Stimulated activated CD8-positive, alpha-beta memory T cell treated with anti-CD3 and anti-CD28 coated beads, Interleukin-4, amount 100 ng/mL, for 48 hours (primary cell): ENCODE results near the gene MICAL2.
A peak's percentile ranks its signal among the peaks of the same experiment; 100 is the strongest.

ENCODE experiments used
- DNase-seq: peaks from one replicate; pipeline ENCODE4 v3.0.0-alpha.2; 2020

Gene MICAL2

DNA sequence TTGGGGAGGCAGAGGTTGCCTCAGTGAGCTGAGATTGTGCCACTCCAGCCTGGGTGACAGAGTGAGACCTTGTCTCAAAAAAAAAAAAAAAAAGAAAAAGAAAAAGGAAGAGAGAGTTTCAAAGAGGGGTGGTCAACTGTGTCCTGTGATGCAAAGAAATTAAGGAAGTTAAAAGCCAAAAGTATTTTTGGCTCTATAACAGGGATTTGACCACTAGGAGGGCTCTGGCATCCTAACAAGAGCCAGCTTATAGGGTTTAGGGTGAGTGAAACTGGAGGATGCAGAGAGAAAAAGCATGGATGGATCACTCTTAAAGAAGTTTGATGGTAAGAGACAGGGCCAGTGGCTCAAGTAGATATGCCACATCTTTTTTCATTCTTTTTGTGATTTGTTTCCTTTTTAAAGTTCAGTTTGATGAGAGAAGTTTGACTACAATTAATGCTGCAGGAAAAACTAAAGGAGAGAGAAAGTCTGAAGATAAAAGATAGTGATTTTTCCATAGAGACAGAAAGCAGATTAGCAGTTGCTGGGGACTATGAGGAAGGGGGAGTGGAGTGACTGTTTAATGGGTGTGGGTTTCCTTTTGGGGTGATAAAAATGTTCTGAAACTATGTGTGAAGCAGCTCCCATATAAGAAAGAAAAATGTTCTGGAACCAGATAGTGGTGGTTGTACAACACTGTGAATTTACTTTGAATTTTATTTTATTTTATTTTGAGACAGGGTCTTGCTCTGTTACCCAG, 11.1 kb upstream of the MICAL2 start:
- no peak for DNase-seq

GRCh38 chr11:12100429-12100828, 10.0 kb upstream of the MICAL2 start:
- DNase-seq, result no peak

- DNase-seq, result no peak
These were observed 9.5 kb upstream of the MICAL2 start for GRCh38 chr11:12100841-12101242.

DNA sequence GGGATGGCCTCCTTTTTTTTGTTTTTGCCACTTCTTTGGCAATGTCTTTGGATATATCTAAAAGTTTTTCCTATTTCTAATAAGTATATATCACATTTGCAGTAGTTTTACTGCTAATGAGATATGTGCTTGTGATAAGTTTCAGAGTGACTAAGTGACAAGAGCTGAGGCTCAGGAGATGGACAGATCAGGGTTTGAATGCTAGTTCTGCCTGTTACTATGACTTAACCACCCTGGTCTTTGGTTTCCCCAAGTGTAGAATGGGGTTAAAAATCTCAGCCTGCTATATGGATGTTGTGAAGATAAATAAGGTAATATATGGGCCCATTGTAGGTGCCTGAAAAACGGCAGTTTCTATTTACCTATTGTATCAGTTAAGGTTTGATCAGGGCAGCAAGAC, 9.1 kb upstream of the MICAL2 start:
- DNase-seq, result no peak

GRCh38 chr11:12102588-12103410, 7.6 kb upstream of the MICAL2 start:
- DNase-seq, result no peak

DNA sequence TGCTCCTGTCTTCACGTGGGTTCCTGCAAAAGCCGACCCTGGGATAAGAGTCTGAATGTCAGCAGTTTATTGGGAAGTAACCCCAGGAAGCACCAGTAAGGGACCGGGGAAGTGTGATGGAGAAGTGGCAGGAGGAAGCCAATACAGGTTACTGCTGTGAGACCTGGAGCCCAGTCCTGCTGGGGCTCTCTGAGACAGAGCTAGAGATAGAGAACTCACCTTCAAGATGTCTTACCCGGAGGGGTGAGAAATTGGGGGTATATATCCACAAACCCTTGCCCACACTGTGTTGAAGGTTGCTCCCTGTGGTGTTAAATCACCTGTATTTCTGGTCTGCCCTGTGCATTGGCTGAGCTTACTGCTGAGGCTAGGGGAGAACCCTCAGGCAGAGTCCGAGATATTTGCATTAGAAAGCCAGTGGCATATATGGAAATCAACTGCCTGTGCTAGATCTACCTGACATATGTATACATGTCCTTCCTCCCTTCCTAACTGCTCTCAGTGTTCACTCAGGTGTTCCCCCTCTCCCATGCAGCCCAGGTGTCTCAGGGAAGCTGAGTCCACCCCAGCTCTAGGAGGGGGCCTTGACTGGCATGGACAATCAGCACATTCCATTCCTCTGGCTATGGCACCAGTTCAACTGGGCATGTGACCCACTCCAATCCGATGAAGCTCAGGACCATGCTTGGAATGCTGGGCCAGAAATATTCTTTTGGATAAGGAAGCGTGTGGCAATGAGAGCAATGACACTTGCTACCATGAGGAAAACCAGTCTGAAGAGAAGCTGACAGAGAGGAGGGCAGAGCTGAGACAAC, 6.8 kb upstream of the MICAL2 start:
- no peak for DNase-seq

DNA sequence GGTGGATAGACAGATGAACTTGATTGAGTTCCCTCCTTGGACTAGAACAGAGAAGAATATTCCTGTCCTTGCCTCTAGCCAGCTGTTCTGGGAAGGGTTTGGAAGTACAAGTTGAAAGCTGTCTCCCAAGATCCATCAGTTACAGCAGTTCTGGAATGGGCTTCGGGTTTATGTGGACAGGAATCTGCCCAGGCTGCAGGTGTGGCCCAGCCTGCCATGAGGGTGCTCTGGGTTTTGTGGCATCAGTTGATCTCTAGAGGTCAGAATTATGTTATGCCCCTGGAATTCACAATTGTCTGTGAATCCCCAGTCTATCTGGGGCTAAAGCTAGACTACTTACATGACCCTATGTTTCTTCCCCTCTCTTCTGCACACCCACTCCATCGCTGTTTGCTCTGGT, 4.9 kb upstream of the MICAL2 start:
- no peak for DNase-seq

DNA sequence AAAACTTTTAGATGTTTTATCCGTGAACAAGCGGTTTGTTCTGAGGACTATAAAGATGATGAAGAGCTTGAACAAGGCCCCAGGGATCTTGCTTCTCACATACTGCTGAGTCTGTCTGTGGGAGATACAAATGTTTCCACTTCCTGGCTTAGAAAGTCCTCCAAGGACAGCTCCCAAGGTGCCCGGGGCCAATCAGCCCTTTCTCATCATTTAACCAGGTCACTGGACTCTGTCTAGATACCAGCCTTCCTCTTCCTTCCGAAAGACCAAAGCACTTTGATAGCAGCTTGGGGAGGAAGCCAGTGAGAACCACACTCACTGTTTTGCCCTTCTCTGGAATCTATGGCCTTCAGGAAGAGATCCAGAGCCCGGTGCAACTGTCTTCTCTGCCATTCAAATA, 4.3 kb upstream of the MICAL2 start:
- no peak for DNase-seq

DNA sequence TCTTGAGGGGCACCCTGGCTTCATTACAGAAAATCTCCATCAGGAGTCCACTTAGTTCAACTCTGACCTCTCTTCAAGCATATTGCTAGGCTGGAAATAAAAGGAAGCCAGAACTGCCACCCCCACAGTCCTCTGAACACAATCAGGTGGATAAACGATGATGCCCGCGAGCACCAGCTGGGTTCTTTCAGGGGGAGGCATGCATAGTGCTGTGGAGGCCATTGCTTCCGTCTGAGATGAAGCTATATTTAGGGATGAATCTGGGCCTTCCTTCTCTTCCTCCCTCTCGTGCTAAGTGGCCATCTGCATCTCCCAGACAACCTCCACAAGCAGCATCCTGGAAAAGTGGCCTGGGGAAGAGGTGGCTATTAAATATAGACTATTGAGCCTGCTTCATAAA, 3.9 kb upstream of the MICAL2 start:
- no peak for DNase-seq

DNA sequence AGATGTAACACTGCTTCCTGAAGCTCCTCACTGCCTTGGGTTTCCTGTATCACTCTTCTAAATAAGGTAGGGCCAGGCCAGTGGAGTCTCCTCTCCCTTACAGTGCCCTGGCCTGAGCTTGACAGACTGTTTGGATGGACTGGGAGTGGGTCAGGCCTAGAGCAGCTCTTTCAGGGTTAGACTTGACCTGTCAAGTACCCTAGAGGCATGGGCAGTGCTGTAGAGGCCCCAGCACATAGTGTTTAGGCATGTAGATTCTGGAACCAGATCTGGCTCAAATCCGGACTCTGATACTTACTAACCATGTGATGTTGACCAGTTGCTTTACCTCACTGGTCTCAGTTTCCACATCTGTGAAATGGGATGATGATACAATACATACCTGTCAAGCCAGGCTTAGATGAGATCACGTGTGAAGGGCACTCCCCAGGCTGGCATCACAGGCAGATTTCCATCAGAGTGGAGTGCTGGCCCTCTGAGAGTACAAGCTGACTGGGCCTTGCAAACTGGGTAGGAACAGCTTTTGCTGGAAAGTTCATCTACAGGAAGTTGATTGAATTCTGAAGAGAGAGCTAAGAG, 1.4 kb upstream of the MICAL2 start:
- no peak for DNase-seq

DNA sequence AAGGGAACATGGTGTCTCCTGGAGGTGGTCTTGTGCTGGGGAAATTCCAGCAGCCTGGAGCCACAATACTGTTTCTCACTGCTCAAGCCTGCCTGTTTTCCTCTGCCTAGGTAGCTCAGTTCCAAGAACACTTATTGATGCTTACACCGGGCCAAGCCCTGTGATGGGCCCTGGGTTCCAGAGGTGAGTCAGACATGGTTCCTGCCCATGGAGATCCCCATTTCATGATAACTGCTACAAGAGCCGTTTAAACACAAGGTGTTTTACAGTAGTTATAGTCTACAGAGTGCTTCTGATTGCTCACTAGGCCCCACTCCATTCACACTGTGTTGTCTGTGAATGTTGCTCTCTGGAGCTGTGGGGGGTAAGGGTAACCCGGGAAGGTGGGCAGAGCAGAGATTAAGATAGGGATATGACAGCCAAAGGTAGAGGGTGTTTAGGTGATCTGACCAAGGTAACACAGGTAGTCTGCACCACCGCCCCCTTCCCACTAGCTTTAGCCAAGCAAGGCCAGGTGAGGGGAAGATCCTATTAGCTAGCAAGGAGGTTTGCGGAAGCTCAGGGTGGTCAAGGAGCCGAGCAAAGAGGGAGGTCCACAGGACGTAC, 696 bp upstream of the MICAL2 start:
- peak; percentile 48 for DNase-seq

GRCh38 chr11:12110714-12111548, 541 bp downstream of the MICAL2 start:
- DNase-seq, result peak; percentile 50

DNA sequence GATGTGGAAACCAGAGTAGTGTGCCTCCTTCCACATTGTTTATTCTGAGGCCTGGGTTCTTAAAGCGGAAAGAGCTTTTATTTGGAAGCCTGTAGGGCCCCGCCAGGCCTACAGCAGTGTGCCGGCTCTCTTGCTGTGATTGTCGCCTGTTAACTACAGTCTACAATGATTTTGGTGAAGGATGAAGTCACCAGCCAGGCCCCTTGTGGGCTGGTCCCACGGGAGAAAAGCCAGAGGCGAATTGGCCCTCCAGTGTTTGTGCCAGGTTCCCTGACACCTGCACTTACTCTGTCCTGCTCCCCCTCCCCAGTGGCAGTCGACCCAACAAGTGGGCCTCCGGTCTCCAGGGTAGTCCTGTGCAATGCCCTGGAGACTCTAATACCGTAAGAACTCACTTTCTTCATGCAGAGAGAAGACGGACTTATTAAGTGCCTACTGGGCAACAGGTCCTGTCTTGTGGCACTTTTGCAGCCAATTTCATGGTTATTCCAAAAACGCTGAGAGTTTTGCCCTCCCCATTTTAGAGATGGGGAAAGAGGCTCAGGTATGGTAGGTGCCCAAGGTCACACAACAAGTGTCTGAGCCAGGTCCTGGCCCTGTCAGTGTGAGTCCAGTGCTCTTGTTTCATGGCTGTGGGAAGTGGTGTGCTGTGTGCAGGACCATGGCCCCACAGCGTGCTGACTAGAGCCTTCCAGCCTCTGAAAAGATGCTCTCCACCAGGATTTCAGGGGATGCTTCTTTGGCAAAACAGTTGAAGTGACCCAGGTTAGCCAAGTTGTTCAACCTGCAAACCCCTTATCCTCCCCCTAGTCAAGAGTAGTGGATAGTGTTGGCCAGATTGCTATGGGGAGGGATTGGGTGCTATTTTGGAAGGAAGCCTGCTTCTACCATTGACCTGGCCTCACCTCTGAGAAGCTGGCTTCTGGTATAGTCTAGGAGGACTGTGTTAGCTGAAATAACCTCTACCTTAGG, 1.4 kb downstream of the MICAL2 start:
- no peak for DNase-seq

DNA sequence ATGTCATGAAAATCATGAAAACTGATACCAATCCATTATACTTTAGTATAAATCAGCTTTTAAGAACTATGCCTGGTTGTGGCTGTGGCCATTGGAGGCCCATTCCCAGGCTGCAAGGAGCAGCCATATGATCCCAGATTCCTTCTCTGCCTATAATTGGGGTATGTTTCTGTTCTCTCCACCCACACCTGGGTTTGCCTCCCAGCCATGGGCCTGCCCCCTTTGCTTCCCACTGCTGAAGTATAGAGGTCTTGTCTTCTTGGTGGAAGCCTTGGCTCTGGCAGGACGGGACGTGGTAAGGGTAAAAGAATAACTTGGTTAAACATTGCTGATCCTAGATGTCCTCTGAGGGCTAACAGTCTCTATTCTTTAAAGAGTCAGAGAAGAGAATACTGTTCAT, 2.4 kb downstream of the MICAL2 start:
- DNase-seq, result no peak

DNA sequence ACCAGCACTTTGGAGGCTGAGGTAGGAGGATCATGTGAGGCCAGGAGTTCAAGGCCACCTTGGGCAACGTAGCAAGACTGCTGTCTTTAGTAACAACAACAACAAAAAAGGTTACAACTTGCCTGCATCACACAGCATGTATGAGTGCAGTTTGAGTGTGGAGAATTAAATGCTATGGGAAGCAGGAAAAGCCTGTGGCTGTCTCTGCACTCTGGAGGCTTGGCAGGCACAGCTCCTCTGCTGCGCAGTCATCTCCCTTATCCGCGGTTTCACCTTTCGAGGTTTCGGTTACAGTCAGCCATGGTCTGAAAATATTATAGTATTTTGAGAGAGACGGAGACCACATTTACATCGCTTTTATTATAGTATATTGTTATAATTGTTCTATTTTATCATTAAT, 2.9 kb downstream of the MICAL2 start:
- no peak for DNase-seq

DNA sequence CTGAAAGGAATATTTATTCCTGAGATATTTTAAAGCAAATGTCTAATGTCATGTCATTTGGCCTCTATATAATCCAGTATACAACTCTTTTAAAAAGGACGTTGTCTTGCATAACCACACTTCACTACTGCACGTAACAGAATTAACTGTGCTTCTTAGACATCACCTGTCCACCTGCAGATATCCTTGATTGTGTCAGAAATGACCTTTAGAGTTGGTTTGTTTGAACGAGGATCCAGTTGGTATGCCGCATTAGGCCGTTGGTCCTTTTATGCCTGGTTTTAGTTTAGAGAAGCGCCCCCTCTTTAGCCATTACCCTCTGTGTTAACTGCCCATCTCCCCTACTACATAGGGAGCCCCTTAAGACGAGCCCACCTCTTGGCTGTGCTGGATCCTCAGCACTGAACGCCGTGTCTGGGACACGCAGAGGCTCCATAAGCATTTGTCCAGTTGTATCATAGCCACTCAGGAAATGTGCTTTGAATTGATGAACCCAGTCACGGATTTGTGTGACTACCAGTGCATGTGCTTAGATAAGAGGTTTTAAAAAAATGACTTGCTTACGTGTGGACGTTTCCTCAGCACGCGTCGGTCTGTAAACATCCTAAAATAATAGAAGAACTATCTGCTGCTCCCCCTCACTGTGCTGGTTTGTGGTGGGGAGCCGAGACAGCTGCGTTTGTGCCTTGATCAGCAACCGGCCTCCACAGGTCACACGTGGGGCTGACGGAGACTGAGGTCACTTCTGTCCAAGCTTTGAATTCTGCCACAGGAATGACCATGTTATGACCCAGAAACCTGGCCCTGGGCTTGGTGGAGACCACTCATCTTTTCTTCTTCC, 4.0 kb downstream of the MICAL2 start:
- no peak for DNase-seq

GRCh38 chr11:12116425-12117032, 6.1 kb downstream of the MICAL2 start:
- no peak for DNase-seq

GRCh38 chr11:12117200-12117599, 6.8 kb downstream of the MICAL2 start:
- DNase-seq, result no peak

- no peak for DNase-seq
These were observed 7.2 kb downstream of the MICAL2 start for GRCh38 chr11:12117611-12118010.
